G401 (cell line): ENCODE results near the gene PHKG2. TPM values are rescaled to one million over a fixed set of nuclear protein-coding genes. Genes with fewer than 3 reads are reported as not detected.

ENCODE experiments used
- DNase-seq: peaks from one replicate; pipeline ENCODE4 v3.0.0-alpha.2; 2015; ENCODE audit warnings: low spot score
- in situ Hi-C: cut with HindIII; loops from 2 replicates; pipeline ENCODE4 v1.10.0; 2016; ENCODE audit warnings: low sequenced_read_pairs, mixed read lengths
- total RNA-seq: library from RNA; depleted of rRNA; stranded (reverse); fragments of >200 nt; shearing (Covaris generic); gene quantifications from 2 replicates; pipeline ENCODE4 v1.2.3, GENCODE V29; 2014

Gene PHKG2
- total RNA-seq, 1 experiment from 2014 or later = 35.9 TPM

- no peak for DNase-seq
- in situ Hi-C loops = no loop called here
Measured at GRCh38 chr16:30724641-30725417, 23.4 kb upstream of the PHKG2 start.

DNA sequence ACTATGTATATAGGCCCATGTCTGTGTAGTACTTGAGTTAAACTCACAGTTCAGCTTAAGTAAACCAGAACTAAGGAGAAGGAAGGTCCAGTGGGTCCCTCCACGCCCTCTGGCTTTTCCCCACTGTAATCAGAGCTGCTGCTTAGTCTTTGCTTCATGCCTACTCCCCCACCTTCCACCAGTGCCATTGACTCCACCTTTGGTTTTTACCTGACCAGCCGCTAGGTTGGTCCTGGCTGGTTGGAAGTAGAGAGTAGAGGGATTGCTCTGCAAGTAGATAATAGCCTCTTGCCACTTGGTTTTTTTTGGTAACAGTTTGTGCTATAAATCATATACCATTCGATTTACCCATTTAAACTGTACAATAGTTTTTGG lies 22.8 kb upstream of the PHKG2 start:
- in situ Hi-C loops = no loop called here
- DNase-seq = no peak

- DNase-seq = no peak
- in situ Hi-C loops = no loop called here
Measured at GRCh38 chr16:30728321-30728720, 19.9 kb upstream of the PHKG2 start.

DNA sequence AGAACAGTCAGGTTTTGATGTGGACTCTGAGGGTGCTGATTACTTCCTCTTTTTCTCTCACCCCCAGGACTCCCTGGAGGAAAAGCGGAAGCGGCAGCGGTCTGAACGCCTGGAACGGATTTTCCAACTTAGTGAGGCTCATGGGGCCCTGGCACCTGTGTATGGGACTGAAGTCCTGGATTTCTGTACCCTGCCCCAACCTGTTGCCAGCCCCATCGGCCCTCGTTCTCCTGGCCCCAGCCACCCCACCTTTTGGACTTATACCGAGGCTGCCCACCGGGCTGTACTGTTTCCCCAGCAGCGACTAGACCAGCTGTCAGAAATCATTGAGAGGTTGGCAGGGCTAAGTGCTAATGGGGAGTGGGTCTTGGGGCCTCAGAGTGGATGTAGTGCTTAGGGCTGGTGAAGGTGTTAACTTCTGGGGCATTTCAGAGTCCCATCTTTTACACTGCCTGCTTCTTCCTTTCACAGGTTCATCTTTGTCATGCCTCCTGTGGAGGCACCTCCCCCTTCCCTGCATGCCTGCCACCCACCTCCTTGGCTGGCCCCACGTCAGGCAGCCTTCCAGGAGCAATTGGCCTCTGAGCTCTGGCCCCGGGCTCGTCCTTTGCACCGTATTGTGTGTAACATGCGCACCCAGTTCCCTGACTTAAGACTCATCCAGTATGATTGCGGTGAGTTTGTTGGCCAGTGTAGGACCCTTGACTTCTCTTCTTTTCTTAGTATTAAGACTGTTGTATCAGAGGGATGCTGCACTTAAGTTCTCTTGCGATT lies 19.1 kb upstream of the PHKG2 start:
- DNase-seq = no peak
- in situ Hi-C loops = no loop called here

DNA sequence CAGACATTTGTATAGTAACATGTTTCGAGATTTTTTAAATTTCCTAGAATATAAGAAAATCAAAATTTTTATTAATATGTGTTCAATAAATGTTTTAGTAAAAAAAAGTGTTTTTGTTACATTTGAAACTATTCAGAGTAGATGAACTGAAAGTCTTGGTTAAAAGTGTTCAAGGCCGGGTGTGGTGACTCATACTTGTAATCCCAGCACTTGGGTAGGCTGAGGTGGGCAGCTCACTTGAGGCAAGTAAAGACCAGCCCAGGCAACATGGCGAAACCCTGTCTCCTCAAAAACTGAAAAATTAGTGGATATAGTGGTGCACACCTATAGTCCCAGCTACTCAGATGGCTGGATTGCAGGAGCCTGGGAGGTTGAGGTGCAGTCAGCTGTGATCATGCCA lies 16.8 kb upstream of the PHKG2 start:
- no peak for DNase-seq
- in situ Hi-C loops = no loop called here

DNA sequence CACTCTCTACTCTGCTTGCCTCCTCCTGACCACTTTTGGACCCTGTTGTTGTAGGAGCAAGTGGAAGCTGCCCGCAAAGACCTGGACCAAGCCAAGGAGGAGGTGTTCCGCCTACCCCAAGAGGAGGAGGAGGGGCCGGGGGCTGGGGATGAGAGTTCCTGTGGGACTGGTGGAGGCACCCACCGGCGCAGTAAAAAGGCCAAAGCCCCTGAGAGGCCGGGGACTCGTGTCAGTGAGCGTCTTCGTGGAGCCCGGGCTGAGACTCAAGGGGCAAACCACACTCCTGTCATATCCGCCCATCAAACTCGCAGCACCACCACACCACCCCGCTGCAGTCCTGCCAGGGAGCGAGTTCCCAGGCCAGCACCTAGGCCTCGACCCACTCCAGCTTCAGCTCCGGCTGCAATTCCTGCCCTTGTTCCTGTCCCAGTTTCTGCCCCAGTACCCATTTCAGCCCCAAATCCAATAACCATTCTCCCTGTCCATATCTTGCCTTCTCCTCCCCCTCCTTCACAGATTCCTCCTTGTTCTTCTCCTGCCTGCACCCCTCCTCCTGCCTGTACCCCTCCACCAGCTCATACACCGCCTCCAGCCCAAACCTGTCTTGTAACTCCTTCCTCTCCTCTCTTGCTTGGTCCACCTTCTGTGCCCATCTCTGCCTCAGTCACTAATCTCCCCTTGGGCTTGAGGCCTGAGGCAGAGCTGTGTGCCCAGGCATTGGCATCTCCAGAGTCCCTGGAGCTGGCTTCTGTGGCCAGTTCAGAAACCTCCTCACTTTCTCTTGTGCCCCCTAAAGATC lies 11.0 kb upstream of the PHKG2 start:
- no peak for DNase-seq
- in situ Hi-C loops = no loop called here

- DNase-seq = no peak
- in situ Hi-C loops = no loop called here
Measured at GRCh38 chr16:30737794-30738648, 10.2 kb upstream of the PHKG2 start.

GRCh38 chr16:30738984-30739951 lies 9.0 kb upstream of the PHKG2 start:
- DNase-seq = no peak
- in situ Hi-C loops = no loop called here

- in situ Hi-C loops = no loop called here
- no peak for DNase-seq
Measured at GRCh38 chr16:30740364-30741251, 7.6 kb upstream of the PHKG2 start.

GRCh38 chr16:30741461-30741914 lies 6.7 kb upstream of the PHKG2 start:
- in situ Hi-C loops = no loop called here
- DNase-seq = no peak

- in situ Hi-C loops = no loop called here
- DNase-seq = no peak
Measured at GRCh38 chr16:30743716-30744115, 4.5 kb upstream of the PHKG2 start.

GRCh38 chr16:30744183-30744582 lies 4.0 kb upstream of the PHKG2 start:
- DNase-seq = no peak
- in situ Hi-C loops = no loop called here

DNA sequence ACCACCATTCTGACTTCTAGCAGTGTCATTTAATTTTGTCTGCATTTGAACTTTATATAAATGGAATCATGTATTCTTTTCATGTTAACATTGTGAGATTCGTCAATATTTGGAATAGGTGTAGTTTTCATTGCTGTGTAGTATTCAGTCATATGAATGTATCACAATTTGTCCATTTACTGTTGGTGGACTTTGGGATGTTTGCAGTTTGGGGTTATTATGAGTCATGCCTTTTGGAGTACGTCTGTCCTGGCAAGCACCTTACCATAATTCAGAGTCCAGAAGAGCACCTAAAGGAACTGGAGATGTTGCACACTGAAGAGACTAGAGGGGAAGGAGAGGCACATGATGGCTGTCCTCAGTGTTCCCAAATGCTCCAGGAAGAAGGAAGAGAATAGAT lies 3.1 kb upstream of the PHKG2 start:
- DNase-seq = no peak
- in situ Hi-C loops = no loop called here

DNA sequence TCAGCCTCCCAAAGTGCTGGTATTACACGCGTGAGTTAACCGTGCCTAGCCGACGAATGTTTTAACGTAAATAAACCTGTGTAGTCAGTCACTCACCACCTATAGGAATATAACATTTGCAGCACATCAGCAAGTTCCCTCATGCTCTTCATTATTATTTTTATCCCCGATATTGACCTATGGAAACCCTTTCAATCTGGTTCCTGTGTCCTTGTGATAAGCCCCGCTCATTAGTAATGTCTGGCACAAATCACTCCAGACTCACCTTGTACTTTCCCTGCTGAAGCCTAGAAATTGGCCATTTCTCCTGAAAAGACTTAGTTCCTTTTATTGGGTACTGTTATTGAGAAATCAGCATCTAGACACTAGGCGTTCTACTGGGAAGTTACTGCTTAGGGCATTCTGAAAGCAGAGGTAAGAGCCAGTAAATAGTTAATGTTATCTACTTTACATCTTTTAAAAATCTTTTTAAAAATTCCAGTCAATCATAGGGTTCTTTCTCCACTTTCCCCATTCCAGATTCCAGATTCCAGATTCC lies 1.5 kb upstream of the PHKG2 start:
- no peak for DNase-seq
- in situ Hi-C loops = no loop called here

DNA sequence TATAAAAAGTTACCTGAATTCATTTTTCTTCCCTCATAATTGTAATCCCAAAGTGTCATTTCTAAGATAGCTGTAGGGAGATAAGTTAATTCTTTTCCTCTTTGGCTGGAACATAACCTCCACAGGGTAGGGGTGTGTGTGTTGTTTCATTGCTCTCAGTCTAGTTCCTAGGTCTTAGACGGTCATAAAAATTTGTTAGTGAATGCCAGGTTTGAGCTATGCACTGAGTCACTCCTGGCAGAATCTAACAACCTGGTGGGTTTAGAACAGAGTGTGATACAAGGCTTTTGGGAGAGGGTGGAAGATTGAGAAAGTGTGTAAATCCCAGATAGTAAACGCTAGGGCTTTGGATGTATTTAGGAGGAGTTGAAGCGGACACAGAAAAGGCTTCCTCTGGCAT lies 894 bp upstream of the PHKG2 start:
- DNase-seq = no peak

DNA sequence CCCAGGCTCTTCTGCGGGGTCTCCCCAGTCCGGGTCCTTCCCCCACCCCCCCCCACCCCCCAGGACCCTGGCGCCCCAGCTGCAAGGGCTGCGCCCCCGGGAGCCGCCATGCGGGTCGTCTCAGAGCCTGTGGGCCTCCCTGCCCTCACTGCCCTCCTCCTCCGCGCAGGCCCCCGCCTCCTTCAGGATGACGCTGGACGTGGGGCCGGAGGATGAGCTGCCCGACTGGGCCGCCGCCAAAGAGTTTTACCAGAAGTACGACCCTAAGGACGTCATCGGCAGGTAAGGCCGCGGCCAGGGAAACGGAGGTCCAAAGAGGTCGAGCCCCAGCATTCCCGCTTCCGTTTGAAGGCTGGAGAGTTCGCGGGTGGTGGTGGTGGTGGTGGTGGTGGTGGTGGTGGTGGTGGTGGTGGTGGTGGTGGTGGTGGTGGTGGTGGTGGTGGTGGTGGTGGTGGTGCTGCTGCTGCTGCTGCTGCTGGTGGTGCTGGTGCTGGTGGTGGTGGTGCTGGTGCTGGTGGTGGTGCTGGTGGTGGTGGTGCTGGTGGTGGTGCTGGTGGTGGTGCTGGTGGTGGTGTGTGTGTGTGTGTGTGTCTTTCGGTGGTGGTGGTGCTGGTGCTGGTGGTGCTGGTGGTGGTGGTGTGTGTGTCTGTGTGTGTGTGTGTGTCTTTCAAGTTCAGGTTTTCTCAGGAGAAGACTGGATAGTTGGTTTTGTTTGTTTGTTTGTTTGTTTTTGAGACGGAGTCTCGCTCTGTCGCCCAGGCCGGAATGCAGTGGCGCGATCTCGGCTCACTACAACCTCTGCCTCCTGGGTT lies 615 bp downstream of the PHKG2 start:
- in situ Hi-C loops = no loop called here
- DNase-seq = peak; percentile 25

More for the DNA sequence above, 894 bp upstream of the PHKG2 start:
- in situ Hi-C loops = no loop called here
